B cell (primary cell): ENCODE measurements around the gene USP2. TPM values are rescaled to one million over a fixed set of nuclear protein-coding genes. Genes with fewer than 3 reads are reported as not detected.

ENCODE experiments used
- ATAC-seq: fragments of 200-7000 bp; cut with Tn5 transposase; one replicate; pipeline ENCODE4 v1.10.0; 2021; ENCODE audit warnings: low read depth, mild to moderate bottlenecking, moderate number of reproducible peaks, moderate library complexity
- CTCF ChIA-PET: fragments of 350-600 bp; sonication (Branson Sonifier 250); formaldehyde crosslinking; loops from one replicate; lab custom pipeline; 2021; ENCODE audit warnings: antibody characterized with exemption, inconsistent platforms; lab: Charles Lee
- POLR2A ChIA-PET: fragments of 350-600 bp; sonication (Branson Sonifier 250); formaldehyde crosslinking; loops from one replicate; lab custom pipeline; 2021; ENCODE audit warnings: antibody characterized with exemption; lab: Charles Lee
- DNase-seq: peaks from one replicate; pipeline ENCODE4 v3.0.0; 2013
- H2AFZ ChIP-seq: 2 replicates; pipeline ENCODE4 v1.6.1; 2012; ENCODE audit warnings: mild to moderate bottlenecking, low read depth, low read length; ENCODE audit not compliant: insufficient read depth, poor library complexity, severe bottlenecking
- H3K27ac ChIP-seq, 2 donors: 1 replicate in 1 of 2; 2 replicates in 1 of 2; pipeline ENCODE4 v1.5.1; 2012 to 2013; ENCODE audit warnings: low read length in 2 of 2, mild to moderate bottlenecking in 2 of 2, moderate library complexity in 1 of 2
- H3K27me3 ChIP-seq, 4 experiments: fragments of 200-600 bp in 1 of 4; sonication (generic) in 1 of 4; replicated peaks in 1 of 4; 1 replicate in 2 of 4; 2 replicates in 2 of 4; pipeline versions ENCODE4 v1.6.1 to v1.7.0; 2013 to 2016; ENCODE audit warnings: low read length in 3 of 4, mild to moderate bottlenecking in 2 of 4, mixed read lengths in 1 of 4, moderate library complexity in 1 of 4; ENCODE audit not compliant: insufficient read depth in 4 of 4, control insufficient read depth in 3 of 4; ENCODE audit errors: control extremely low read depth in 1 of 4
- H3K36me3 ChIP-seq, 2 experiments: replicated peaks in 1 of 2; 1 replicate in 1 of 2; 2 replicates in 1 of 2; pipeline versions ENCODE4 v1.6.1 to v1.7.1; 2013; ENCODE audit warnings: low read length in 1 of 2; ENCODE audit not compliant: insufficient read depth in 2 of 2, control insufficient read depth in 1 of 2; ENCODE audit errors: control extremely low read depth in 1 of 2, extremely low read depth in 1 of 2
- H3K4me1 ChIP-seq, 2 donors: fragments of 200-600 bp in 1 of 2; sonication (generic) in 1 of 2; 1 replicate in 1 of 2; 2 replicates in 1 of 2; pipeline versions ENCODE4 v1.5.1 to v1.6.1; 2013 to 2017; ENCODE audit warnings: low read length in 2 of 2; ENCODE audit not compliant: control insufficient read depth in 2 of 2, insufficient read depth in 2 of 2
- H3K4me2 ChIP-seq: replicated peaks from 2 replicates; pipeline ENCODE3; 2012; ENCODE audit warnings: mild to moderate bottlenecking, low read depth, low read length; ENCODE audit not compliant: poor library complexity, severe bottlenecking
- H3K4me3 ChIP-seq, 5 experiments: fragments of 200-600 bp in 1 of 5; sonication (generic) in 1 of 5; 1 replicate in 3 of 5; 2 replicates in 2 of 5; pipeline versions ENCODE4 v1.5.1 to v1.7.0; 2011 to 2016; ENCODE audit warnings: low read length in 4 of 5, mild to moderate bottlenecking in 4 of 5, low read depth in 2 of 5, control low read depth in 1 of 5, moderate library complexity in 1 of 5; ENCODE audit not compliant: insufficient read depth in 1 of 5; ENCODE audit errors: control extremely low read depth in 1 of 5, extremely low read depth in 1 of 5
- H3K79me2 ChIP-seq: fragments of 200-600 bp; sonication (generic); one replicate; pipeline ENCODE4 v1.6.0; 2016; ENCODE audit warnings: low read length; ENCODE audit not compliant: control insufficient read depth, insufficient read depth
- H3K9ac ChIP-seq: fragments of 200-600 bp; sonication (generic); 2 replicates; pipeline ENCODE4 v1.6.1; 2017; ENCODE audit warnings: mild to moderate bottlenecking, low read length, moderate library complexity
- H3K9me3 ChIP-seq, 3 donors: one replicate each; pipeline versions ENCODE4 v1.6.1 to v1.7.1; 2013; ENCODE audit warnings: low read length in 2 of 3; ENCODE audit not compliant: control insufficient read depth in 2 of 3, insufficient read depth in 1 of 3; ENCODE audit errors: control extremely low read depth in 1 of 3
- H4K20me1 ChIP-seq: 2 replicates; pipeline ENCODE4 v1.6.0; 2012; ENCODE audit warnings: mild to moderate bottlenecking, low read length; ENCODE audit not compliant: insufficient read depth, control insufficient read depth, poor library complexity, severe bottlenecking
- H3K27ac Mint-ChIP-seq: one replicate; pipeline ENCODE4 v1.8.0; 2021; ENCODE audit warnings: mixed read lengths
- H3K27me3 Mint-ChIP-seq: one replicate; pipeline ENCODE4 v1.8.0; 2021; ENCODE audit warnings: mixed read lengths
- H3K4me1 Mint-ChIP-seq: one replicate; pipeline ENCODE4 v1.8.0; 2021; ENCODE audit warnings: mixed read lengths
- H3K4me3 Mint-ChIP-seq: one replicate; pipeline ENCODE4 v1.8.0; 2021; ENCODE audit warnings: mixed read lengths
- H3K9me3 Mint-ChIP-seq: one replicate; pipeline ENCODE4 v1.8.0; 2022; ENCODE audit warnings: mixed read lengths; ENCODE audit not compliant: insufficient read depth
- CTCF ChIP-seq: fragments of 200-600 bp; IDR thresholded peaks from one replicate; pipeline ENCODE4 v1.8.0; 2022; ENCODE audit warnings: antibody characterized with exemption, mild to moderate bottlenecking
- EZH2 ChIP-seq: IDR thresholded peaks from 2 replicates; pipeline ENCODE4 v1.6.1; 2012; ENCODE audit warnings: borderline replicate concordance, low read depth, mild to moderate bottlenecking, moderate library complexity, low read length; ENCODE audit not compliant: insufficient read depth, poor library complexity, severe bottlenecking
- WGBS: methylation state at CpG from one replicate; pipeline ENCODE4 v1.1.5; 2013; ENCODE audit warnings: missing lambda C conversion rate; ENCODE audit not compliant: insufficient coverage; 5-methylcytosine and 5-hydroxymethylcytosine counted together
- intact Hi-C: fragments of 100-400 bp; cut with micrococcal nuclease; formaldehyde crosslinking; loops from one replicate; pipeline ENCODE4 v1.10.0; 2022
- polyA plus RNA-seq: library from polyadenylated mRNA; depleted of rRNA; stranded (reverse); fragments of >200 nt; gene quantifications from 2 replicates; pipeline ENCODE4 v1.2.3, GENCODE V29; 2012
- total RNA-seq, 2 donors: library from RNA; stranded (reverse); fragments of 120-200 nt in 1 of 2; gene quantifications; 1 replicate in 1 of 2; 2 replicates in 1 of 2; pipeline versions ENCODE4 v1.2.3 to v1.2.4, GENCODE V29; 2013 to 2022

USP2 gene
- total and polyA plus RNA-seq, 2 donors (not counting 1 experiment from before 2014, with no cell fraction given) = 0.09 TPM; not detected in 1

DNA sequence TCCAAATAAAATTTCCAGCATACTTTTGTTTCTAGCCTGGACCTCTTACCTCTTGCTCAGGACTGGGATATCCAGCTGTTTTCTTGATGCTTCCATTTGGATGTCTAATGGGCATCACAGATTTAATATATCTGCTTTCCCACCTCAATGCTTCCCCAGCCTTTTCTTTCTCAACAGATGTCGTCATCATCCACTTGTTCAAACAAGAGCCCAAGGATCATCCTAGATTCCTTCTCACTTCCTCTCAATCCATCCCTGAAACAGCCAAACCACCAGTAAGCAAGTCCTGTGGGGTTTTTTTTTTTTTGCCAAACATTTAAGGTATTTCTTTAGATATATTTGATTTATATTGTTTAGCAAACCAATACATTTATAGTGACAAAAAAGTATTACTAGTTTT is 29.0 kb upstream of the USP2 start:
- Mint-ChIP-seq H3K4me3 (no peak overlapping the region), H3K27ac (no peak overlapping the region), H3K27me3 (peaks cover 9% of the 10 kb centered on the region), H3K9me3 (peaks cover 3% of the 10 kb centered on the region), H3K4me1 (peaks cover 3% of the 10 kb centered on the region)
- no peaks in the 10 kb centered on the region for H3K79me2 ChIP-seq
- no peak for ATAC-seq
- no peak overlapping the region for H2AFZ ChIP-seq
- ChIA-PET POLR2A (no interaction called here), CTCF (no interaction called here)
- H3K27me3 ChIP-seq = no peaks in the 10 kb centered on the region
- H3K9ac ChIP-seq = no peak overlapping the region
- intact Hi-C loops = no loop called here
- no peaks in the 10 kb centered on the region for H3K4me1 ChIP-seq
- no peaks in the 10 kb centered on the region for H3K36me3 ChIP-seq
- no peak overlapping the region for H3K27ac ChIP-seq
- H4K20me1 ChIP-seq = no peaks in the 10 kb centered on the region
- H3K4me2 ChIP-seq = no peak overlapping the region
- TF ChIP-seq EZH2 (no peak), CTCF (no peak)
- WGBS = 100% methylated on average over 1 of the region's 1 CpG
- no peak overlapping the region for H3K4me3 ChIP-seq
- H3K9me3 ChIP-seq = peaks cover 0 to 2% (median 0%) of the 10 kb centered on the region in 3 donors
- DNase-seq = no peak

DNA sequence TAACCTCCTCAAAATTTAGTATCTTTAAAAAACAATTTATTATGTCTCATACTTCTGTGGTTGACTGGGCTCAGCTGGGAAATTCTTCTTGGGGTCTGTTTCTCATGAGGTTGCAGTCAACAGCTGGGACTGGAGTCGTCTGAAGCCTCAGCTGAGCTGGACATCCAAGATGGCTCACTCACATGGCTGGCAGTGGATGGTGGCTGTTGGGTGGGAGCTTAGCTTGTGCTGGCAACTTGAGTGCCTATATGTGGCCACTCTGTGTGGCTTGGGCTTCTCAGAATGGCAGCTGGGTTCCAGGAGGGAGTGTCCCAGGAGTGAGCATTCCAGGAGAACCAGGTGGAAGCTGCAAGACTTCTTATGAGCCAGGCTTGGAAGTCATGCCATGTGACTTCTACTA is 28.2 kb upstream of the USP2 start:
- Histone ChIP-seq H4K20me1 (no peaks in the 10 kb centered on the region), H3K79me2 (no peaks in the 10 kb centered on the region), H3K27me3 (no peaks in the 10 kb centered on the region), H3K4me3 (no peak overlapping the region), H2AFZ (no peak overlapping the region), H3K36me3 (no peaks in the 10 kb centered on the region), H3K4me1 (no peaks in the 10 kb centered on the region), H3K9ac (no peak overlapping the region), H3K27ac (no peak overlapping the region), H3K9me3 (no peaks in the 10 kb centered on the region), H3K4me2 (no peak overlapping the region)
- ATAC-seq = no peak
- Mint-ChIP-seq H3K27ac (no peak overlapping the region), H3K4me1 (peaks cover 3% of the 10 kb centered on the region), H3K4me3 (no peak overlapping the region), H3K9me3 (peaks cover 3% of the 10 kb centered on the region), H3K27me3 (peaks cover 9% of the 10 kb centered on the region)
- intact Hi-C loops = no loop called here
- TF ChIP-seq CTCF = no peak
- no peak for TF ChIP-seq EZH2
- no peak for DNase-seq
- WGBS = 82% methylated on average over 1 of the region's 1 CpG
- ChIA-PET POLR2A (no interaction called here), CTCF (no interaction called here)
